OCI-LY7 (cell line): Measurements from ENCODE around the gene PRELP.

Source experiments
- CTCF ChIP-seq: fragments of 200-600 bp; sonication (generic); conservative IDR thresholded peaks from 2 replicates; pipeline ENCODE4 v1.5.1; 2014; ENCODE audit warnings: mild to moderate bottlenecking, antibody characterized with exemption, low read length, moderate library complexity, mixed read lengths
- EZH2phosphoT487 ChIP-seq: fragments of 200-600 bp; sonication (generic); IDR thresholded peaks from 2 replicates; pipeline ENCODE4 v1.6.1; 2018; ENCODE audit warnings: low read depth, borderline replicate concordance, mild to moderate bottlenecking, mixed run types, antibody characterized with exemption, low read length, moderate library complexity, mixed read lengths

GRCh38 chr1:203513585-203514031, 38.0 kb downstream of the PRELP start:
- TF ChIP-seq CTCF: no peak
- TF ChIP-seq EZH2phosphoT487: no peak
